ENCODE measurements around the gene LRMDA.
A peak's percentile ranks its signal among the peaks of the same experiment; 100 is the strongest.

The LRMDA gene

DNA sequence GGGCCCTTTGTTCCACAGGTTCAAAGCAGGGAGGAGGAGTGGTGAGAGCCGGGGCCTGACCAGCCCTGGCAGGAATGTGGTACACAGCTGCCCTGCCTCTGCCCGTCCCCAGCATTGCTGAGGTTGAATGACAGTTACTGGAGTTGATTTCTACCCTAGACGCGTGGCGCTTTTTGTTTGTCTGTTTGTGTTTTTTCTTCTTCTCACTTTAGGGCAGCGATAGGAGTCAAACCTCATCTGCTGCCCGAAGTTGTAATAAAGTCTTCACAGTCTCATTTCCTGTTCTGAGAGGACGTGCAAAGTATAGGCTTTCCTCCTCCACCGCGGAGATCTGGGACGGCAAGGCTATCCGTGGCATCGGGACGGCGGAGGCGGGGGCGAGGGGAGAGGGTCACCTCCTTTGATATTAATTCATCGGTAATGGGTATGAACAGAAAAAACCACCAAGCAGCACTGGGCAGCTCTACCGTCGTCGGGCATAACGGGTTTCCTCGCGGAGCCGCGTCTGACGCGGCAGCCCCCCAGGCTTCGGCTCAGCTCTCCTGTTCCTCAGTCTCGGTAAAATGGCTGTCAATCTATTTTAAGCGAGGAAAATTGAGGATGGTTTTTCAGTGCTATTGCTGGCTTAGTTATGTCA lies 160.8 kb downstream of the LRMDA start:
- Histone ChIP-seq H3K4me2 (ENCODE audit: low read length, poor library complexity, severe bottlenecking) (no peak overlapping the region), H3K36me3 (ENCODE audit: control insufficient read depth in 1 of 2, insufficient read depth in 2 of 2, low read depth in 1 of 2, low read length in 2 of 2) (no peaks in the 10 kb centered on the region), H2BK120ac (ENCODE audit: low read depth, low read length) (no peak overlapping the region), H3K4me3 (ENCODE audit: insufficient read depth in 1 of 2, low read depth in 1 of 2, low read length in 2 of 2) (peak overlapping the region in 1 of 2 experiments; percentile 42), H3K27ac (ENCODE audit: low read length, poor library complexity, severe bottlenecking) (no peak overlapping the region), H3K79me1 (replicated peaks; ENCODE audit: low read length, poor library complexity, severe bottlenecking) (no peaks in the 10 kb centered on the region), H2AFZ (ENCODE audit: low read depth, low read length) (no peak overlapping the region), H2BK12ac (ENCODE audit: low read length in 2 of 2) (peak overlapping the region in 1 of 2 experiments; percentile 57), H3K23ac (ENCODE audit: low read length in 2 of 2) (no peak overlapping the region), H2AK5ac (ENCODE audit: low read length, severe bottlenecking) (no peak overlapping the region), H3K4me1 (ENCODE audit: control insufficient read depth, insufficient read depth, low read depth, low read length) (no peaks in the 10 kb centered on the region), H3K4ac (ENCODE audit: low read depth in 1 of 2, low read length in 2 of 2) (no peak overlapping the region), H4K8ac (ENCODE audit: low read length) (no peak overlapping the region), H3K14ac (ENCODE audit: low read length in 2 of 2) (peak overlapping the region in 1 of 2 experiments; percentile 94), H3K9me3 (ENCODE audit: control insufficient read depth, low read length) (no peaks in the 10 kb centered on the region), H3K18ac (ENCODE audit: low read depth in 1 of 2, low read length in 2 of 2) (peak overlapping the region in 1 of 2 experiments; percentile 35), H3K9ac (ENCODE audit: low read length) (peak overlapping the region; percentile 13), H4K91ac (ENCODE audit: low read length) (no peak overlapping the region), H2BK15ac (ENCODE audit: low read depth, poor library complexity, severe bottlenecking) (no peak overlapping the region), H3K27me3 (ENCODE audit: control insufficient read depth in 1 of 2, insufficient read depth in 1 of 2, low read length in 2 of 2) (peaks cover 0 to 8% of the 10 kb centered on the region in 2 experiments), H2BK5ac (ENCODE audit: low read depth, low read length, poor library complexity, severe bottlenecking) (no peak overlapping the region)
- 94% methylated on average over 31 of the region's 31 CpGs for WGBS
- no peak for DNase-seq

DNA sequence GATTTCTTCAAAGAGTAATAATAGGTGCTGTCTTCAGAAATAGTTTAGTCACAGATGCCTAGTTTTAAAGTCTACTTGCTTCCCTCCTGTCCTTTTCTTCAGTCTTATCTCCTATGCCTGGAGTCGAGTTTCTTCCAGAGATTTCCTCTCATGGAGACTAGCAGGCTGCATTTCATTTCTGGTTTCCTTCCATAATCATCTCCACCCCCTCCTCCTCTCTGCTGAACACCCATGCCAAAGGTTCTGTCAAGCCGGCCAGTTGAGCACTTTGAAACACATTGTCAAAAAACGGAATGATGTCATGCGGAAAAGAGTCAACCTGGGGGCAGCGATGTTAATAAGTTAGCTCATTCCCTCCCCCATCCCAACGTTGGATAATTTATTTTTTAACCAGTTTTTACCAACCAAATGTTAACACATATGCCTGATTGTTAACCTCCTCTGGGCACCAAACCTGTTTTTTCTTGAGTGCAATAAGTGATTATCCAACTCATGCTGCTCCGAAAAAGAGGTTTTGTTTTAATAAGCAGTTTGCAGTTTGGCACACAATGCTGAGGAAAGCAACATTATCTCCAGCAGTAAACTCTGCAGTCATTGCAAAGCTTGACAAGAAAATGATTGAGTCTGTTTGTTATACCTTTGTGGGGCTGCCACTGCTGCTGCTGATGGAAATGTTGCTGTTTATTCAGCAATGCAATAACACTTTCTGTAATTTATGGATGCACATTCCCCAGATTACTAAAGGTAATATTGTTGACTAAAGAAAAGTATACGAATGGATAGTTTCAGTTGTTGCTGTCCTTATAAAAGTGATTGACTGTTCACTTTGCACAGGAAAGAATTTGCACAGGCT lies 161.6 kb downstream of the LRMDA start:
- H2BK15ac ChIP-seq (ENCODE audit: low read depth, poor library complexity, severe bottlenecking): no peak overlapping the region
- no peak overlapping the region for H2BK5ac ChIP-seq (ENCODE audit: low read depth, low read length, poor library complexity, severe bottlenecking)
- peak overlapping the region in 1 of 2 experiments; percentile 42 for H3K4me3 ChIP-seq (ENCODE audit: insufficient read depth in 1 of 2, low read depth in 1 of 2, low read length in 2 of 2)
- DNase-seq: no peak
- H4K8ac ChIP-seq (ENCODE audit: low read length): no peak overlapping the region
- H3K9ac ChIP-seq (ENCODE audit: low read length): peak overlapping the region; percentile 13
- H3K9me3 ChIP-seq (ENCODE audit: control insufficient read depth, low read length): no peaks in the 10 kb centered on the region
- no peaks in the 10 kb centered on the region for H3K4me1 ChIP-seq (ENCODE audit: control insufficient read depth, insufficient read depth, low read depth, low read length)
- peak overlapping the region in 1 of 2 experiments; percentile 60 for H3K23ac ChIP-seq (ENCODE audit: low read length in 2 of 2)
- H3K79me1 ChIP-seq (replicated peaks; ENCODE audit: low read length, poor library complexity, severe bottlenecking): no peaks in the 10 kb centered on the region
- no peak overlapping the region for H3K4me2 ChIP-seq (ENCODE audit: low read length, poor library complexity, severe bottlenecking)
- H2BK120ac ChIP-seq (ENCODE audit: low read depth, low read length): no peak overlapping the region
- H2BK12ac ChIP-seq (ENCODE audit: low read length in 2 of 2): no peak overlapping the region
- H3K27me3 ChIP-seq (ENCODE audit: control insufficient read depth in 1 of 2, insufficient read depth in 1 of 2, low read length in 2 of 2): peaks cover 0 to 15% of the 10 kb centered on the region in 2 experiments
- no peaks in the 10 kb centered on the region for H3K36me3 ChIP-seq (ENCODE audit: control insufficient read depth in 1 of 2, insufficient read depth in 2 of 2, low read depth in 1 of 2, low read length in 2 of 2)
- no peak overlapping the region for H2AFZ ChIP-seq (ENCODE audit: low read depth, low read length)
- no peak overlapping the region for H3K14ac ChIP-seq (ENCODE audit: low read length in 2 of 2)
- no peak overlapping the region for H2AK5ac ChIP-seq (ENCODE audit: low read length, severe bottlenecking)
- H3K18ac ChIP-seq (ENCODE audit: low read depth in 1 of 2, low read length in 2 of 2): no peak overlapping the region
- no peak overlapping the region for H3K4ac ChIP-seq (ENCODE audit: low read depth in 1 of 2, low read length in 2 of 2)
- no peak overlapping the region for H3K27ac ChIP-seq (ENCODE audit: low read length, poor library complexity, severe bottlenecking)
- 51% methylated on average over 7 of the region's 8 CpGs for WGBS
- no peak overlapping the region for H4K91ac ChIP-seq (ENCODE audit: low read length)

DNA sequence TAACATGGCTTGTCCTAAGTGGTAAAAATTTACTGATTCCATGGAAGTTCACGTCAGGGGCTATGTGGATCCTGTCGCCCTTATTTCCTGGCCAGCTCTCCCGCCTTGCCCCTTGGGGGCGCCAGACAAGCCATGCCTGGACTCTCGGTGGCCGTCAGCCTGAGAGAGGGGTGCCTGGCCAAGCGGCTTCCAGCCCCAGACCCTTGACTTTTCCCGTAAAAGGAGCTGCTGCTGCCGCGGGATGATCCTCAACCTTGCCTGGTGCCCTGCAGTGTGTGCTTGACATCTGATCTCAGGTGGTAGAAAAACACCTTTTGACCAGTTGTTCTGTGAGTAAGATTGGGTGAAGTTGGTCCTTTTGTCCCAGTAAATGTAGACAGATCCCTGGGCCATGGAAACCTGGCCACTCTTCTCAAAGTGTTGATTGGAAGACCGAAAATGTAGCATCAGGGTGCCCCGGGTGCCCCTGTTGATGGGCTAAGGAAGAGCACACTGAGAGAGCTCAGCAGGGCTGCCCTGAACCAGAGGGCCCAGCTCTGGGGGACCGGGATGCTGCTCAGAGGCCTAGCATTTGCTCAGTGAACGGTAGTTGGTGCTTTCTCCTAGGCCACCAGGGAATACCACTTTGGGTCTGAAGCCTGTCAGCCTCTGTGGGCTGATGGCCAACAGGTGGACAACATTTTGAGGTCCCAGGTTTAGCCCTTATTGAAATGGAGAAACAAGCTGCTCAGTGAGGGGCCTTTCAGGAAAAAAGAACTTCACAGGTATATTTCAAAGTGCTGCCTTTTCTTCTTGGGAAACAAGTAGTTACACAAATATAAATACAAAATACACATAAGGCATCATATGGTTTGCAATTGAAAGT lies 162.5 kb downstream of the LRMDA start:
- Histone ChIP-seq H3K23ac (ENCODE audit: low read length in 2 of 2) (no peak overlapping the region), H3K9ac (ENCODE audit: low read length) (no peak overlapping the region), H3K14ac (ENCODE audit: low read length in 2 of 2) (no peak overlapping the region), H2AK5ac (ENCODE audit: low read length, severe bottlenecking) (no peak overlapping the region), H3K9me3 (ENCODE audit: control insufficient read depth, low read length) (no peaks in the 10 kb centered on the region), H3K4me3 (ENCODE audit: insufficient read depth in 1 of 2, low read depth in 1 of 2, low read length in 2 of 2) (no peak overlapping the region), H3K4ac (ENCODE audit: low read depth in 1 of 2, low read length in 2 of 2) (no peak overlapping the region), H3K79me1 (replicated peaks; ENCODE audit: low read length, poor library complexity, severe bottlenecking) (no peaks in the 10 kb centered on the region), H4K8ac (ENCODE audit: low read length) (no peak overlapping the region), H4K91ac (ENCODE audit: low read length) (no peak overlapping the region), H3K18ac (ENCODE audit: low read depth in 1 of 2, low read length in 2 of 2) (no peak overlapping the region), H2BK120ac (ENCODE audit: low read depth, low read length) (peak overlapping the region; percentile 13), H3K27ac (ENCODE audit: low read length, poor library complexity, severe bottlenecking) (no peak overlapping the region), H3K4me1 (ENCODE audit: control insufficient read depth, insufficient read depth, low read depth, low read length) (no peaks in the 10 kb centered on the region), H3K36me3 (ENCODE audit: control insufficient read depth in 1 of 2, insufficient read depth in 2 of 2, low read depth in 1 of 2, low read length in 2 of 2) (no peaks in the 10 kb centered on the region), H2AFZ (ENCODE audit: low read depth, low read length) (no peak overlapping the region), H2BK15ac (ENCODE audit: low read depth, poor library complexity, severe bottlenecking) (no peak overlapping the region), H3K27me3 (ENCODE audit: control insufficient read depth in 1 of 2, insufficient read depth in 1 of 2, low read length in 2 of 2) (peaks cover 0 to 16% of the 10 kb centered on the region in 2 experiments), H2BK5ac (ENCODE audit: low read depth, low read length, poor library complexity, severe bottlenecking) (no peak overlapping the region), H3K4me2 (ENCODE audit: low read length, poor library complexity, severe bottlenecking) (no peak overlapping the region), H2BK12ac (ENCODE audit: low read length in 2 of 2) (no peak overlapping the region)
- 55% methylated on average over 14 of the region's 14 CpGs for WGBS
- DNase-seq: no peak

Data from mesenchymal stem cell (in vitro differentiated cells and primary cell).